Mesothelial cell of epicardium (in vitro differentiated cells): ENCODE data around the gene PON3. TPM values are rescaled to one million over a fixed set of nuclear protein-coding genes. Genes with fewer than 3 reads are reported as not detected.
A peak's percentile ranks its signal among the peaks of the same experiment; 100 is the strongest.

Experiments used
- DNase-seq, 2 experiments: peaks; one replicate each; pipeline ENCODE4 v3.0.0; 2021; ENCODE audit warnings: low spot score in 2 of 2; ENCODE audit not compliant: unreplicated experiment in 2 of 2
- H3K27ac Mint-ChIP-seq: 2 replicates; pipeline ENCODE4 v1.8.0; 2021; ENCODE audit warnings: mixed read lengths
- H3K27me3 Mint-ChIP-seq: 2 replicates; pipeline ENCODE4 v1.8.0; 2021; ENCODE audit warnings: low read depth, mixed read lengths
- H3K36me3 Mint-ChIP-seq: 2 replicates; pipeline ENCODE4 v1.8.0; 2021; ENCODE audit warnings: mixed read lengths
- H3K4me1 Mint-ChIP-seq: 2 replicates; pipeline ENCODE4 v1.8.0; 2021; ENCODE audit warnings: mixed read lengths
- H3K4me3 Mint-ChIP-seq: 2 replicates; pipeline ENCODE4 v1.8.0; 2021; ENCODE audit warnings: mild to moderate bottlenecking, moderate library complexity, mixed read lengths
- H3K9me3 Mint-ChIP-seq: 2 replicates; pipeline ENCODE4 v1.8.0; 2021; ENCODE audit warnings: mixed read lengths
- CTCF ChIP-seq: fragments of 200-600 bp; sonication (generic); IDR thresholded peaks from one replicate; pipeline ENCODE4 v1.5.0; 2021; ENCODE audit warnings: antibody characterized with exemption; ENCODE audit not compliant: unreplicated experiment
- total RNA-seq: library from RNA; stranded (reverse); gene quantifications from 3 replicates; pipeline ENCODE4 v1.2.1, GENCODE V29; 2021

The PON3 gene
- total RNA-seq, 1 donor from 2014 or later: not detected

- no peak for TF ChIP-seq CTCF
- Mint-ChIP-seq H3K4me3 (no peak overlapping the region), H3K36me3 (peaks cover 27% of the 10 kb centered on the region), H3K4me1 (peaks cover 15% of the 10 kb centered on the region), H3K9me3 (peaks cover 4% of the 10 kb centered on the region), H3K27me3 (no peaks in the 10 kb centered on the region), H3K27ac (peak overlapping the region; percentile 37)
- DNase-seq: no peak
These were observed 34.7 kb upstream of the PON3 start for GRCh38 chr7:95430864-95431263.

GRCh38 chr7:95429241-95429990, 33.2 kb upstream of the PON3 start:
- H3K27ac Mint-ChIP-seq: no peak overlapping the region
- H3K4me1 Mint-ChIP-seq: peaks cover 14% of the 10 kb centered on the region
- peaks cover 4% of the 10 kb centered on the region for H3K9me3 Mint-ChIP-seq
- no peak overlapping the region for H3K4me3 Mint-ChIP-seq
- no peak for TF ChIP-seq CTCF
- no peaks in the 10 kb centered on the region for H3K27me3 Mint-ChIP-seq
- DNase-seq: no peak
- H3K36me3 Mint-ChIP-seq: peaks cover 31% of the 10 kb centered on the region

- TF ChIP-seq CTCF: no peak
- H3K27me3 Mint-ChIP-seq: no peaks in the 10 kb centered on the region
- H3K4me3 Mint-ChIP-seq: no peak overlapping the region
- H3K36me3 Mint-ChIP-seq: peaks cover 40% of the 10 kb centered on the region
- peaks cover 14% of the 10 kb centered on the region for H3K9me3 Mint-ChIP-seq
- H3K27ac Mint-ChIP-seq: no peak overlapping the region
- H3K4me1 Mint-ChIP-seq: peaks cover 6% of the 10 kb centered on the region
- no peak for DNase-seq
These were observed 31.8 kb upstream of the PON3 start for GRCh38 chr7:95427914-95428516.

- Mint-ChIP-seq H3K36me3 (peaks cover 34% of the 10 kb centered on the region), H3K27ac (no peak overlapping the region), H3K27me3 (no peaks in the 10 kb centered on the region), H3K4me3 (no peak overlapping the region), H3K4me1 (peaks cover 6% of the 10 kb centered on the region), H3K9me3 (peaks cover 9% of the 10 kb centered on the region)
- DNase-seq: no peak
- no peak for TF ChIP-seq CTCF
These were observed 31.0 kb upstream of the PON3 start for GRCh38 chr7:95427166-95427565.

- Mint-ChIP-seq H3K36me3 (peaks cover 28% of the 10 kb centered on the region), H3K4me1 (peaks cover 17% of the 10 kb centered on the region), H3K9me3 (peaks cover 9% of the 10 kb centered on the region), H3K4me3 (no peak overlapping the region), H3K27ac (no peak overlapping the region), H3K27me3 (no peaks in the 10 kb centered on the region)
- DNase-seq: no peak
- TF ChIP-seq CTCF: no peak
These were observed 29.5 kb upstream of the PON3 start for GRCh38 chr7:95425694-95426093.
